GM18909 (cell line): Measurements from ENCODE around the gene EEF2K.

Source experiments
- ATAC-seq: cut with Tn5 transposase; IDR thresholded peaks from one replicate; pipeline ENCODE4 v1.9.1; 2021; ENCODE audit warnings: mild to moderate bottlenecking; ENCODE audit not compliant: unreplicated experiment, poor library complexity

Gene EEF2K

DNA sequence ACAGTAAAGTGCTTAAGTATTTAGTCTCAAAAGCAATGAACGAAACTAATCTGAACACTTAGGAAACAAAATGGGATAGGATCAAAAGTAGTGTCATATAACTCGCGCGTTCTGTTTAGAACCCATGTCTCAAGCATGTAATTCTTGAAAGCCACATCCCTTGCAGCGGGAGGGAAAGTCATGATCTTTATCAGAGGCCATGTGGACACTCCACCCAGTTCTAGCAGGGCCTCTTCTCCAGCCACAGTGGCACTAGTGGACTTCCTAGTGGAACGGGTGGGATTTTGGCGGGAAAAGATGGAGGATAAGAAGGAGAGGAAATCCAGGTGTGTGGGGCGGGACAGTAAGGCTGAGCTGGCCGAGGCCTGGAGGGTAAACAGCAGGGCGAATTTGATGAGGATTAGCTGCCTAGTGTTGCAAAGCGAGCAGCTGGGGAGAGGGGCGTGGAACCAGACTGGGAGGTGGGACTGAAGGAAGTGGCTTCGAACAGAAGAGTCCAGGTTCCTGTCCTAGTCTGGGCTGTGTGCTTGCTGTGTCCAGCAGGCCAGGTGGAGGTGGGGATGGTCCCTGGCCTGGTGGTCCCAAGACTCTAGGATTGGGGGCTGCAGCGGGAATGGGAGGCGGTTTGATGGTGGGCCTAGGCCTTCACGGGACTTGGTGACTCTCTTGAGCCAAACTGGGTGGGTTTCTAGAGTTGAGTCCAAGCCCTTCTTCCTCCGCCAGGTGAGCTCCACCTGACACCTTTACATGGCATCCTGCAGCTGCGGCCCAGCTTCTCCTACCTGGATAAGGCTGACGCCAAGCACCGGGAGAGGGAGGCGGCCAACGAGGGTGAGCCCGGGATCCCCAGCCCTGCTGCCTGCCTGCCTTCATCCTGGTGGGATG, 107.1 kb downstream of the EEF2K start:
- no peak for ATAC-seq

DNA sequence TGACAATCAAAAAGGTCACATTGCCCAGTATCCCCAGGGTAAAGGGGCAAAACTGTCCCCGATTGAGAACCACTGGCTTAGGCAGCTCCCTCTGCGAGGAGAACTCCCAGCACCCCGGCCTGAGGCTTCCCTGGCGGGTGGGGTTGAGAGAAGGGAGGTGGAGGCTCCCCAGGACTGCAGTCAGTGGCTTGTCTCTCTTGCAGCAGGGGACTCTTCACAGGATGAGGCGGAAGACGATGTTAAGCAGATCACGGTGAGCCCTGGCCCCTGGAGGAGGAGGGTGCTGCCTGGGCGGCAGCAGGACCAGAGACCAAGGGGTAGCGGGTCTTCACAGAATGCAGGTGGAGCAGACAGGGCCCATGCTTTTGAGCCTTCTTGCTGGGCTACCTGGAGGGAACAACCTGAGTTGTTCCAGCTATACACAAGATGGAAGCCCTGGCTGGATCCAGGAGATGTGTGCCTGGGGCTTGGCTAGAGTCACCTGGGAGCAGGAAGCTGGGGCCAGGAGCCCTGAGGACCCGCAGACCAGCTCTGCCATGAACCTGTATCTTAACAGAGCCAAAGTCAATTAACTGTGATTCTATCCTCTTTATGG, 107.9 kb downstream of the EEF2K start:
- no peak for ATAC-seq

DNA sequence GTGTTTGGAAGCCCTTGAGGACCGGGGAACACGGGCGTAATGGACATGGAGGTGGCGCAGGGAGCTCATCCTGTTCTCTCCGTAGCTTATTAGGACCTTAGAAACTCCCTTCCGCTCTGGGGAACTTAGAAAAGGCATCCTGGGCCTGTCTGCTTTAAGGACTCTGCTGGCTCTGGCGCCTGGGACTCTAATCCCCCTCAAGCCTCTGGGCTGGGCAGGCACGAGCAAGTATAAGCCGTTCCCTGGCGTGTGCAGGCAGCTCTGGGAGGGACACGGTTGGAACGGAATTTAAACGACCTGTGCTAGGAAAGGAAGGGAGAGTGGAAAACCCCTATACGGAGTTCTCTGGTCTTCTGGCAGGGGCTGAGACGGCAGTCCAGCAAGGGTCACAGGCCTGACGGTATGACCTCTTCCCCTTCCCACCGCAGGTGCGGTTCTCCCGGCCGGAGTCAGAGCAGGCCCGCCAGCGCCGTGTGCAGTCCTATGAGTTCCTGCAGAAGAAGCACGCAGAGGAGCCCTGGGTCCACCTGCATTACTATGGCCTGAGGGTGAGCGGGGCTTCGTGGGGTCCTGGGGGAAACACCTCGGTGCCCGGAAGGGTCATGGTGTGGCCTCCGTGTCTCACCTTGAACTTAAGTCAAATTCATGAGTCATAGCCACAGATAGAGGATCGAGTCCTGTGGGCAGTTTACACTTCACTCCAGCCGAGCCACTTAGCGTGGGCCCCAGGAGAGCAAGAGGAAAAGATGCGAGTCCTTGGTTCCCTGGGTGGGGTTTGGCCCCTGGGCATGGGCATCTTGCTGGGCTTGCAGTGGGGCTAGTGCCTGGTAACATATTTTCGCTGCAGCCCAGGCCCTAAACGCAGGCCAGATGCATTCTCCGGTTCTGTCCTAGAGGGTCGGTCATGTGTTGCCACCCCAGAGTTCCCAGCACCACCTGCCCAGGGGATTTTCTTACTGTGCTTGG, 108.9 kb downstream of the EEF2K start:
- no peak for ATAC-seq

DNA sequence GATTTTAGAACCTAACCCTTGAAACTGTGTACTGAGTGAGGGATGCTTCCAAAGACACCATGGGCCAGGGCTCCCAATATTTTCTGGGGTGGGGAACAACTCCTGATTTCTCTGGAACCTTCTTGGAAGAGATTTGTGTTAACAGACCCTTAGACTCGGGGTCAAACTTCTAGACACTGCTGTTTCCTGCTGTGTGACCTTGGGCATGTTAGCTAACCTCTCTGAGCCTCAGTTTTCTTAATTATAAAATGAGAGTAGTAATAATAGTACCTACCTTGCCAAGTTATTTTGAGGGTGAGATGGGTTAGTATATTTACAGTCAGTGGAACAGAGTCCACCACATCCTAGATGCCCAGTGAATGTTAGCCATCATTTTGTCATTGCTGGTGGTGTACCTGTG, 109.9 kb downstream of the EEF2K start:
- ATAC-seq = no peak

DNA sequence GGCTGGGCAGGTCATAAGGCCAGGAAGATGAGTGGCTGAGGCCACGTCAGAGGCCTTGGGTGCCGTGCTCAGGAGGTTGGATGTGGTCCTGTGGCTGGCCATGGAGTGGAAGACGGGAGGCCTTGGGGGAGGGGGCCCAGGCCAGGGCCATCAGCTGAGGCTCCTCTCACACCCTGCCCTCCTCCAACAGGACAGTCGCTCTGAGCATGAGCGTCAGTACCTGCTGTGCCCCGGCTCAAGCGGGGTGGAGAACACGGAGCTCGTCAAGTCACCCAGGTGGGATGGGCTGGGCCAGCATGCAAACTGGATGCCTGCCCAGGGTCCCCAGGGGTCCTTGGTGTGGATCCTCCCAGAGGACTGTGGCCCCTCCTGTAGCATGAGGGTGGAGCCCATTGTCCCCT, 110.3 kb downstream of the EEF2K start:
- no peak for ATAC-seq

DNA sequence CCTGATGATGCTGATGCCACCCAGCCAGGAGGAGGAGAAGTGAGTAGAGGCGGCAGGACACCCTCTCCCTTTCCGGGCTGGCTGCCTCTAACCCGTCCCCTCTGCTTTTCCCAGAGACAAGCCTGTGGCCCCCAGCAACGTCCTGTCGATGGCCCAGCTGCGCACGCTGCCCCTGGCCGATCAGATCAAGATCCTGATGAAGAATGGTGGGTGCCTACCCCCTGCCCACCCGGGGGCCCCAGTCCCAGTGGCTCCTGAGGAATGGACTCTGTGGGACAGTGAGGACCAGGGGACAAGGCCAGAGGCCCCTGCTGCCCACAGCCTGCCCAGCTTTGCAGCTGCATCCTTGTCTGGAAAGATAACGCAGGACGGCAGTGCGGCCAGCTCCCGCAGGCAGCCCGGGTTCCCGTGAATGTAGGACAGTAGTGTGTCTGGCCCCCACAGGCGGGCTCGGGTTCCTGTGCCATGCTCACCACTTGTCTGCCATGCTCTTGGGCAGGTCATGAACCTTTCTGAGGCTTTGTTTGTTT, 111.0 kb downstream of the EEF2K start:
- ATAC-seq = no peak

DNA sequence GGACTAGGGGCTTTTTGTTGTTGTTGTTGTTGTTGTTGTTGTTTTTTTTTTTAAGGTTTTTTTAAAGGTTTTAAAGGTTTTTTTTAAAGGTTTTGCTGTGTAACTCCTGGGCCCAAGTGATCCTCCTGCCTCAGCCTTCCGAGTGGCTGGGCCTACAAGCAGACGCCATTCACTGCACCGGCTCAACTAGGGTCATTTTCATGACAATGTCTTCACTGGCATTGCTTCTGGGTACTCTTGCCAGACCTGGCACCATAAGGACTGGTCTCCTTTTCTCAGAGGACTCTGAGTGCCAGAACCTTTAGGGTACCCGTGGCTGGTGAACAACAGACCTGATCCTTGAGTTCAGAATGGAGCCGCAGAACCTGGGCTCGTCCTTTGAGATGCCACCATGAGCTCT, 111.5 kb downstream of the EEF2K start:
- no peak for ATAC-seq

DNA sequence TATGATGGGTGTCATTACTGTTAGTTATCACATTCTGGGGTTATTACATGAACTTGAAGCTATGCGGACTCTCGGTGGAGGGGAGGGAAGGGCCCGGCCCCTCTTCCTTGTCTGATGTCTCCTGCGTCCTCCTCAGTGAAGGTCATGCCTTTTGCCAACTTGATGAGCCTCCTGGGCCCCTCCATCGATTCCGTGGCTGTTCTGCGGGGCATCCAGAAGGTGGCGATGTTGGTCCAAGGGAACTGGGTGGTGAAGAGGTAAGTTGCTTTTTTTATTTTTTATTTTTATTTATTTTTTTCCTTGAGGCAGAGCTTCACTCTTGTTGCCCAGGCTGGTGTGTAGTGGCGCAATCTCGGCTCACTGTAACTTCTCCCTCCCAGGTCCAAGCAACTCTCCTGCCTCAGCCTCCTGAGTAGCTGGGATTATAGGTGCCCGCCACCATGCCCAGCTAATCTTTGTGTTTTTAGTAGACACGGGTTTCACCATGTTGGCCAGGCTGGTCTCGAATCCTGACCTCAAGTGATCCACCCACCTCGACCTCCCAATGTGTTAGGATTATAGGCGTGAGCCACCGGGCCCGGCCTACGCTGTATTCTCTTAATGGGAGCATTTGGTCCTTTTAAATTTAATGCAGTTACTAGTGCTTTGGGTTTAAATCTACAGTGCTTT, 112.7 kb downstream of the EEF2K start:
- no peak for ATAC-seq

DNA sequence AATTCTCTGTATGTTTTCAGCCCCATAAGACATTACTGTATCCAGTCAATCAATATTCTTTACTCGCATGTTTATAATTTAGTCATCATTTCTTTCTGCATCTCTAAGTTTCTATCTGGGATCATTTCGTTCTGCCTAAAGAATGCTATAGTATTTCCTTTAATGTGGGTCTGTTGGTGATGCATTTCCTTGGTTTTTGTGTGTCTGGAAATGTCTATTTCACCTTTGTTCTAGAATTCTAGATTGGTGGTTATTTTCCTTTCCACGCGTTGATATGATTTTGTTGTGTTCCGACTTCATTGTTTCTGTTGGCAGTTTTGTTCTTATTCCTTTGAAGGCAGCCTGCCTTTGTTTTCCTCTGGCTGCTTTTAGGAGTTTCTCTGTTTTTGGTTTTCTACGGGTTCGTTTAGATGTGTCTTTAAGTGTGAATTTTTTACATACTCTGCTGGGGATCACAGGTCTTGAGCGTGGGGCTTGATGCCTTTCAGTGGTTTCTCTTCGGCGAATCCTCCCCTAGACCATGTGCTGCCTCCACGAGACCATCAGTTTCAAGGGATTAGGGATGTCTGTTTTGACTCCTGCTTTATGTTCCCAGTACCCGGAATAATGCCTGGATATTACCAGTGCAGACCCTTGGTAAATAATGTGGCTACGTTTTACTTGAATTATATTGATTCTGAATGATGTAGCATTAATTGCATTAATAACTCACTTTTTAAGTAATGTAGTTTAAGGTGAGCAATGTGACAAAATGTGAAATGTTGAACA, 114.7 kb downstream of the EEF2K start:
- ATAC-seq = no peak

DNA sequence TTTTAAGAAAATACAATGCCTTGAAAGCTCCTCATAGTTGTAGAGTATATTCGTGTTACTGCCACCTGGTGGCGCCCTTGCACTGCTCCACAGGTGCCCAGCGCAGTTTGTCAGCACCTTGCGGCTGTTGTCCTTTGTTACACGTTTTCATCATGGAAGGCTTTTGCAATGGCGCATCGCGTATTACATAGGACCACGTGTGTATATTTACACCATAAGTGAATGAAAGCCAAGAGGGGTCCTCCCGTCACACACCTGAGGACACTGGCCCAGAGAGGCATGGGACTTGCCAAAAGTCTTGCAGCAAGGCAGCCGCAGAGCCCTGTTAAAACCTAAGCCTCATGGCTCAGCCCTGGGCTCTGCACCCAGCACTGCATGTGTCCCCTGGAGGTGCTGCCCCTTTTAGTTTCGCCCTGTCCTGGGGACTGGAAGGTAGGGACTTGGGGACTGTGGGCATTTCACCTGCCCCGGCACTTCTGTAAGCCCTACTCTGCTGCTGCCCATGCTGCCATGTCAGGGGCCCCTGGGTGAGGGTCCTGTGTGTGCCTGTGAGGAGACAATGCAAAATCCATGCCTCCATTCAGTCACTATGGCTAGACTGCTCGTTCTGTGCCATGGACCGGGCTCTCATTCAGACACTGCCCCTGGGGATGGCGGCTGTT, 115.4 kb downstream of the EEF2K start:
- ATAC-seq = no peak

DNA sequence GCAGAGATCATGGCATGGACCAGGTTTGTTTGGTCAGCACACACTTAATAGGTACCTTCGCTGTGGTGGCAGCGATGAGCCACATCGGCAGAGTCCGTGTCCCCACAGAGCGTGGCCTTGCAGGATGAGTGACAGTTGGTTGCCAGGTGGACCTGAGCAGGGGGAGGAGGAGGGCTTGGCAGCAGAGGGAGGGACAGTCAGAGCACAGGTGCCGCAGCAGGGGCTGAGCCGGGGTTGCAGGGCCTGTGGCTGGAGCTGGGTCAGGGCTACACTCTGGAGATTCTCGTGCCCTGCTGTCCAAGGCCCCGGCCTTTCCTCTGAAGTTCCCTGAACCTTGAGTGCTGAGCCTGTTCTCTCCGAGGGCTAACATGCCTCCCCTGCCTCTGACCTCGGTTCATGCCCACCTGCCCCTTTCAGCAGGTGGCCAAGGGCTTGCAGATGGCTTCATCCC, 116.0 kb downstream of the EEF2K start:
- no peak for ATAC-seq

DNA sequence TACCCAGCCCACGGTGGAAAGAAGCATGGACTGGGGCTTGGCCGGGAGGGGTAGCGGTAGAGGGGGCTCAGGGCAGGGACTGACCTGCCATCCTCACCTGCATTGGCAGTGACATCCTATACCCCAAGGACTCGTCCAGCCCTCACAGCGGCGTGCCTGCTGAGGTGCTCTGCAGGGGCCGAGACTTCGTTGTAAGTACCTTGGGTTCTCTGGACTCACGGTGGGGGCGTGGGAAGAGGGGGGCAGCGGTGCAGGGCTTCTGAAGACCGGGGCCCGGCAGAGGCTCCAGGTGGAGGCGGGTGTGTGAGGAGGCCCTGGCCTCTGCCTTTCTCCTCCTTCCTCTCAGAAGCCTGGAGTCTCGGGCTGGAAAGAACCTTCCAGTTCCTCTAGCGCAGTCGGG, 116.7 kb downstream of the EEF2K start:
- no peak for ATAC-seq

DNA sequence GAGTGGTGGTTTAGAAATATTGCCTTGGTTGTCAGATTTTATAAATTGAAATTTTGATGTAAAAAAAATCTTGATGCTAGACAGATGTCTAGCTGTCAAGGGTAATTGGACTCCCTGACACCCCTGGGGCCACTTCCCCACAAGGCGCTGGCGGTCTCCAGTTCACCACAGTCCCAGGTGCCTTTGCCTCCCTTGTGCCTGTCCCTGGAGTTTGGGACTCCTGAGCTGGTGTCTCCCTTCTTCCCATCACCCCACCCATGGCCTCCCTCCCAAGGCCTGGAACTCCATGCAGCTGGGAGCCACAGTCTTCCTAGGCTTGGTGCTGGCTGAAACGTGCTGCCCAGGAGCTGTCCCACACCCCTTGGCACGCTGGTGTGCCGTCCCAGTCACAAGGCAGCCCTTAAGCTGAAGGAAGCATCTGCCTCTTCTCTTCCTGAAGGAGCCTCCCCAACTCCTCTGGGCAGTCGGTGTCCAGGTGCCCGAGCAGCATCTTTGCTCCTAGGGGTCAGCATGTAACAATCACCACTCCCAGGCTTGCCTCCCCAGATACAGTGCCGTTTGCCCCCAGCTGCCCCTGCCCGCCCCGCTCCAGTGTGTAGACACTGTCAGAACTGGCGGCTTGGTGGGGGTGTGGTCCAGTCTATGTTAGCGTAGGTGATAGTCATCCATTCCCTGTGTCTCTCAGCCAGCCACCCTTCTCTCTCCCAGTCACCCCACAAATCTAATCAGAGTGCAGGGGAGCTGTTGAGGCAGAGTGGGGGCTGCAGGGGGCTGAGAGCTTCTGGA, 117.3 kb downstream of the EEF2K start:
- ATAC-seq = no peak

DNA sequence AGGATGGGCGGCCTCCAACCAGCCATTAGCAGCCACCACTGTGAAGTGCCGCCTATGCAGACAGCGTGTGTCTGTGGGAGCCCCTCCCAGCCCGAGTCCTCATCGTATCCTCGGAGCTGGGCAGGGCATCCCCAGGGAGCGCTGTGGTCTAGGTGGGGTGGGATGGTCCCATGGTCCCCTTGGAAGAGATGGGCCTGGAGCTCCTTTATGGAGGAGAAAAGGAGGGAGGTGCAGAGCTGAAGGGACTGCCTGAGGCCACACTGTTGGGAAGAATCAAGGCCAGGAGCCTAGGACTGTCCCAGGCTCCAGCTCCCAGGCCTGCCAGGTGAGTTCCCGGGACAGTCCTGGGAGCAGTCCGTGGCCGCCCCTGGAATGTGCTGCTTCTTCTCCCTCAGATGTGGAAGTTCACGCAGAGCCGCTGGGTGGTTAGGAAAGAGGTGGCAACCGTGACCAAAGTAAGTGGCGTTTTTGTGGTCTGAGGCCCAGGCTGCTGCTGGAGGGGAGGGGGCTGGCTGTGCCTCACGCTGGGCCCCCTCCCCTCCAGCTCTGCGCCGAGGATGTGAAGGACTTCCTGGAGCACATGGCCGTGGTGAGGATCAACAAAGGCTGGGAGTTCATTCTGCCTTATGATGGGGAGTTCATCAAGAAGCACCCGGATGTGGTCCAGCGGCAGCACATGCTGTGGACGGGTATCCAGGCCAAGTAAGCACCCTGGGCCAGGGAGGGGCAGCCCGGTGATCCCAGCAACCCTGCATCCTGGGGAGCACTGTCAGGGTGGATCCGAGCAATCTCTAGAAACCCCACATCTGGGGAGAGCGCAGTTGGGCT, 118.1 kb downstream of the EEF2K start:
- no peak for ATAC-seq

DNA sequence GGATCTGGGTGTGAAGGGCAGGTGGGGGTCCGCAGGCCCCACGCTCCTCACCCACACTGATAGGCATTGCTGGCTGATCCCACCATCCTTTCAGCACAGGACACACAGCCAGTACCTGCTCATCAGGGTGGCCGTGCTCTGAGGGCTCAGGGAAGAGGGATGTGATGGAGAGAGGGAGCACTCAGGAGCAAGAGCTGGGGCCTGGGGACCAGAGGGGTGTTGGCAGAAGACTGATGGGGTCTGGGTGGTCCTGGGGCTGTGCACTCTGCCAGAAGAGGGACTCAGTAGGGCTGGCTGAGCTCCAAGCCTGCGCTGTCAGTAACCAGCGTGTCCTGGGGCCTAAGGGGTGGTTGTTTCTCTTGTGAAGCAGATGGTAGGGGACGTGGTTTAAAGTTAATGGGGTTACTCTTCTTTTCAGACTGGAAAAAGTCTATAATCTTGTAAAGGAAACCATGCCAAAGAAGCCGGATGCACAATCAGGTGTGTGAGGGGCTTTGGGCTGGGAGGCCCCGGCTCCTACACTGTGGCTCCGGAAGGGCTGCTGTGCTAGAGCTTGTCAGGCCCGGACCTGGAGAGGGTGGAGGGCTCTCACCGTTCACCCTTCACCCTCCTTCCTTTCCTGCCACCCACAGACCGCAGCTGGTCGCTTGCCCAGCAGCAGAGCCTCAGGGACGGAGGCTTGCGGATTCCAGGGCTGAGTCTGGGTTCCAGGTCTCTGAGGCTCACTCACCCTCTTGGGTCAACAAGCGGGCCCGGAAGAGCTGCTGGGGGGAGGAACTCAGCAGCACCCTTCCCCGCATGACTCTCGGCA, 118.9 kb downstream of the EEF2K start:
- no peak for ATAC-seq

DNA sequence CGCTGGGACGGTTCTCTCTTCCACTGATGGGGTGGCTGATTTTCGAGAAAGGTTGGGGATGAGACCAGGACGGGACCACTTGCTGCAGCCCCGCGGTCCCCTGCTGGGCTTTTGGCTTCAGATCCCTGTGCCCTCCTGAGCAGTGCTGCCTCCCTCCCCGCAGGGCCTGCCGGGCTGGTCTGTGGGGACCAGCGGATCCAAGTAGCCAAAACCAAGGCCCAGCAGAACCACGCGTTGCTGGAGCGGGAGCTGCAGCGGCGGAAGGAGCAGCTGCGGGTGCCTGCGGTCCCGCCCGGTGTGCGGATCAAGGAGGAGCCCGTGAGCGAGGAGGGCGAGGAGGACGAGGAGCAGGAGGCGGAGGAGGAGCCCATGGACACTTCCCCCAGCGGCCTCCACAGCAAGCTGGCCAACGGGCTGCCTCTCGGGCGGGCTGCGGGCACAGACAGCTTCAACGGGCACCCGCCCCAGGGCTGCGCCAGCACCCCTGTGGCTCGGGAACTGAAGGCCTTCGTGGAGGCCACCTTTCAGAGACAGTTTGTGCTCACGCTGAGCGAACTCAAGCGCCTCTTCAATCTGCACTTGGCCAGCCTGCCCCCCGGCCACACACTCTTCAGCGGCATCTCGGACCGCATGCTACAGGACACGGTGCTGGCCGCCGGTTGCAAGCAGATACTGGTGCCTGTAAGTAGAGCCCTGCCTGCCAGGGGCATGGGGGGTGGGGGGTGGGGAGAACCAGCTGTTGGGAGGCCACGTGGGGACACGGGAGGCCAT, 119.7 kb downstream of the EEF2K start:
- ATAC-seq = no peak
